Endometrial microvascular endothelial cells (primary cell): ENCODE data around the gene FNBP1. TPM values are rescaled to one million over a fixed set of nuclear protein-coding genes. Genes with fewer than 3 reads are reported as not detected.

Experiments
- in situ Hi-C: cut with HindIII; loops from 2 replicates; pipeline ENCODE4 v1.10.0; 2017; ENCODE audit warnings: low sequenced_read_pairs, low pct_unique_long_range_greater_than_20kb; ENCODE audit errors: inconsistent ontology term
- total RNA-seq: library from RNA; depleted of rRNA; stranded (reverse); fragments of >200 nt; gene quantifications from one replicate; pipeline ENCODE4 v1.2.3, GENCODE V29; 2015; ENCODE audit errors: inconsistent ontology term

FNBP1 gene
- total RNA-seq, 1 donor from 2014 or later: 6.9 TPM

DNA sequence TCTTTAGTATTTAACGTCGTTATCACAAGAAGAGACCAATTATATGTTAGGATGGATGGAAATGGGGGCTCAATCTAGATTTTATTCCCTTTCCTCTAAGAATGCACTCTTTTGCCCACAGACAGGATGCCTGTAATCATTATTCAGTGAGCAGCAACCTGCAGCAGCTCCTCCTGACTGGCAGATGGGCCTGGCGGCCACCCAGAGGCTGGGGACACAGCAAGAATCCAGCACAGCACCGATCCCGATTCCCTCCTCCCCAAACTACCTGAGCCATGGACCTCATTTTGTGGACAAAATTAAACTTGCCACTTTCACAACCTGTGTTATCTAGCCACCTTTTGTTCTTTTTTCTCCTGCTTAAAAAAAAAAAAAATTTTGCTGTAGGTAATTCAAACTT is 106.8 kb downstream of the FNBP1 start:
- in situ Hi-C loops: no loop called here

DNA sequence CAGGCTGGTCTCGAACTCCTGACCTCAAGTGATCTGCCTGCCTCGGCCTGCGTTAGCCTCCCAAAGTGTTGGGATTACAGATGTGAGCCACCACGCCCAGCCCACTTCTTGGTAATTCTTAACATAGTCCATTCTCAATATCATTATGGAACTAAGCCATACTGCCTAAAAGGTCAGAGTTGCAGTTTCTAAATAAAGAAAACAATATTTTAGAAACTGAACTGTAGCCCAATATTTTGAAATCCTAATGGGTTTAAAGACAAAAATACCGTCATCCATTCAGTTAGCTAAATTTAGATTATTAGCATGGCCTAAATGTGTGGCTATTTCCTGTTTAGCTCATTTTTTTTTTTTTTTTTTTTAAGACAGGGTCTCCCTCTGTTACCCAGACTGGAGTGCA is 108.2 kb downstream of the FNBP1 start:
- in situ Hi-C loops: no loop called here

DNA sequence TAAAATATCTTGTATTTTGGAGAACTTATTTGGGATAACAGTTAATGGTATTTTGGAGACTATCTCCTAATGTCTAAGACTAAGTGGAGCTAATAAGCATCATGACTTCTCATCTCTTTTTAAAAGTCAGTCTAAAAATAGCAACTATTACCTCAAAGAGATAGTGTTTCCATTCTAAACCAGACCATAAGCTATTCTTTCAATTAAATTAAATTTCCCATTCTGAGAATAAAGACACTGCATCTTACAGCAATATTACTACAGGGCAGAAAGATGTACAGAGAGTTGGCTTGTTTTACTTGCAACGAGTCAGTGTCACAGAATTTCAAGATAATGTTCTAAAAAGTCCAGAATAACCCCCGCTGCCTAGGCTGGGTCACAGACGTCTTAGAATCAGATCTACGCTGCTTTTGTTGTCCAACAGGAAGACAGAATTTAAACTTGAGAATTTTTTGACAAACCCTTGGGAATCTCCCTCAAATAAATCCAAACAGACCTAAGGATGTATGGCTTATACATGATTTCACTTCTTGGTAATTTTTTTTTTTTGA is 108.9 kb downstream of the FNBP1 start:
- in situ Hi-C loops: no loop called here

DNA sequence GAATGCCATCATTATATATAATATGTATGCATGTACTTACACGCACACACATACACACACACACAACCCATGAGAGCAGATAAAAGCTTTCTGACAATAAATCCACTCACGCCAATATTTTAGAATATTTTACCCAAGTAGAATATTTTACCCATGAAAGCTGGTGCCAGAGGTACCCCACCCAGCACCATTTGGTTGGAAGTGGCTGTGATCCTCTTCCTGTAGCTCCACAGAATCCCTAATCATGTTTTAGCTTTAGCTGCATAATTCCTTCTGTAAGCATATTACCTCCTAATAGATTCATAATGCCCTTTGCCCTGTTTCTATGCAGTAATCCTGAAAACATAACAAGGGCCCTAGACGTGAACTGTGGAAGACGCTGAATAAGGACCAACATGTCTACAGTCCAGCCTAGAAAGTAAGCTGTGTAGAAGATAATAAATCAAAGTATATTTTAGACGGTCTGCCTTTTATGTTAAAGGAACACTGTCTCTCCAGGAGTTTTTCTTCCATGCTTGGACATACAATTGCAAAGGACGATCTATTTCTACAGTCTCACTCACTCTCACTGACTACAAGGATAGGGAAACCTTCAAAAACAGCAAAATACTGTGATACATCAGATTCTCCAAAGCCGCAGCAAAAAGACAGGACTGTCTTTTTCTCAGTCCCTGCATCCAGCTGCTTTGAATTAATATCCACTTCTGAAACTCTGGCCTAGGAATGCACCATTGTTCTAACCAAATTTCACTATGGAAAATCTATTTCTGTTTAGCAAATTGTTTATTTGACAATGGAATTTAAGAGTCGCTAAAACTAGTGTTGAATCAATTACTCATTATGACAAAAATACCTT is 109.6 kb downstream of the FNBP1 start:
- in situ Hi-C loops: no loop called here

DNA sequence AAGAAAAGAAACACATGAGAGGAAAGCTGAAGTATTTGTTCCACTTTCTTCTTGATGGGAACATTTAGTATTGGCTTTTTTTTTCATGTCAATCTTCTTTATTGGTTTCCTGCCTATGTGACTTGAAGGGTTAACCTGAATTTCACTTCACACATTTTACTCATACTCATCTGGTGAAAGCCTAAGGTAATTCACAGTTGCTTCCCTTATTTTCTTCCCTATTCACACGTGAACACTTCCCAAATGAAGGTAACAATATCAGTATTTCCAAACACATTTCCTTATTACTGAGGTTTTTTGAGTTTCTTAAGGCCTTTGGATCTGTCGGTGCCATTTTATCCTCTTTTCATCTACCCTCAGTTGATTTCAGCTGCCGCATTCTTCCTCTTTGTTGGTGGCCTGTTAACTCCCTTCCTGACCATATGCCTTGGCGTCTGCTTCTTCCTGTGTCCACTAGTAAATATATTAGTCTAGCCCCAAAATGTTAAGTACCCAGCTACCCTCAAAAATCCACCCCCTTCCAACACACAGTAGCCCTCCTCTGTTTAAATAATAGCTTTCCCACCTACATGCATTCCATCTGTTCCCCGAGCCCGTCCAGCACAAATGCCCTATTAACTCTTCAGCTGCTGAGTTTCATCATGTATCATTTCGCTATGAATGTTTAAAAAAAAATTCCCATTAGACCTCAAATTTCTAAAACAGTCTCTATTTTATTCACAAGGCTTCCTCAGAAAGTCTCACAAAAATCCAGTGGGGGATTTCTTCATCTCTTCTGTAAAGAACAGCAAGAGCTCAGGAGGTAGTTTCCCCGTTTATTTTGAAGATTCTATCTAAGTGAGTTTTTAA is 110.5 kb downstream of the FNBP1 start:
- in situ Hi-C loops: no loop called here

DNA sequence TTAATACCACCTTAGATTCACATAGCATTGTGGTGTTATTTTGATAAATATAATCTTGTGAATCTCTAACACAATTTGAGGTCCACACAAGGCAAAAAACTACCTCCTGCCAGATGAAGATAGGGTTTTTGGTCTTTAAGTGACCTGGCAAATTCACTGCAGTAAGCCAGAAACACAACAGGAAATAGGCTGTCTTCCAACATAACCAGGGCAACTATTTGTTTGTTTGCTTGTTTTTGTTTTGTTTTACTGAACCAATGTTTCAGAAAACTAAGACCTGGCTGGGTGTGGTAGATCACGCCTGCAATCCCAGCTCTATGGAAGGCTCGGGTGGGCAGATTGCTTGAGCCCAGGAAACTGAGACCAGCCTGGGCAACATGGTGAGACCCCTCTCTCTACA is 112.2 kb downstream of the FNBP1 start:
- in situ Hi-C loops: no loop called here

DNA sequence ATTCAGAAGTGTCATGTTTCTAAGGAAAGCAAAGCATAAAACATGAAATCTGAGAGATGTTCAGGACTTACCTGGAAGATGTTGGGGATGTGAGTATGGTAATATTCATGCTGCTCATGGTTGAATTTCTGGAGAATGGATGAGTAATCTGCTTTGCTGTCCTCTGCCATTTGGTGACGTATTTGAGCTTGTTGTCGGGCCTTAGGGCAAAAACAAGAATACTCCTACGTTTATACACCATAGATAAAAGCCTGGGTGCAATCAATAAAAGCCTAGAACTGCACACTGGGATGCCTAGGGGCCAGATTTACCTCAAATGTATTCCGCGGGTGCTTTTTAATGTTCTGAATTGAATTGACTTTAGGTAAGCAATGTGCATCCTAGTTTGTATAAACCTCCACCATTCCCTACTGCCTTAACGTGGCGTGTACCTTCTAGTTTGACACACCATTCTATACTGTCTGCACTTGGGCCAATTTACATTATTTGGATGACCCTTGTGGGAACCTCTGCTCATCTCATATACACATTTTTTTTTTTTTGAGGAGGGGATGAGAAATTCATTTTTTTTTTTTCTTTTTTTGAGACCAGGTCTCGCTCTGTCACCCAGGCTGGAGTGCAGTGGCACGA is 113.4 kb downstream of the FNBP1 start:
- in situ Hi-C loops: no loop called here

DNA sequence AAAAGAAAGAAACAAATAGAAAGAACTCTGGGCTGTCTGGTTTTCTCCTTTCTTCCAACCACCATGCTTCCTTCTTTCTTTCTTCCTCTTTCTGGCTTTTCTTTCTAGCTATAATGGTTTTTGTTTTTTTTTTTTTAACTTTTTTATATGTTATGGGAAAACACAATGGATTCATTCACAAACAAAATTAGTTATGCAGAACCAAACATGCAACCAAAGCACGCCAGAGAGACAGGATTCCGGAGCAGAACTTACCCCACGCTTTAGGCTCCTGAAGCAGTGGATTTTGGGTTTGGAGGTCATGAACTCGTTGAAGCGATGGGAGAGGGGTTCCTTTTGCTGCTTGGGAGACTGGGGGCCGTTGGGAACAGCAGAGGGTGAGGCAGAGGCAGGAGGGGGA is 119.4 kb downstream of the FNBP1 start:
- in situ Hi-C loops: no loop called here

DNA sequence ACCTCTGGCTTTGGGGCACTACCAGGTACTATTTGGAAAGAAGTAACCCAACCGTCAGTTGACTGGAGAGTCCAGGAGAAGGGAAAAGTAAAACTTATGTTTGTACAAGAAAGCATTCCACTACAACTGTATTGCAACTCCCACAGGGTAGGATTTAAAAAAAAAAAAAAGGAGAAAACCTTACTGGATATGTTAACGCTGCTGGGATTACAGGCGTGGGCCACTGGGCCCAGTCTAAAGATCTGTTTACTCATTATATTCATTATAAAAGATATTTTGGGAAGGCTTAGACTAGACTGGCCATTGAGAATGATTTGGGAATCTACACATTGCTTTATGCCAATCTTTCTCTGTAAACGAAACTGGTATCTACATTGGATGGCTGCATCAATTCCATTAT is 121.1 kb downstream of the FNBP1 start:
- in situ Hi-C loops: no loop called here

DNA sequence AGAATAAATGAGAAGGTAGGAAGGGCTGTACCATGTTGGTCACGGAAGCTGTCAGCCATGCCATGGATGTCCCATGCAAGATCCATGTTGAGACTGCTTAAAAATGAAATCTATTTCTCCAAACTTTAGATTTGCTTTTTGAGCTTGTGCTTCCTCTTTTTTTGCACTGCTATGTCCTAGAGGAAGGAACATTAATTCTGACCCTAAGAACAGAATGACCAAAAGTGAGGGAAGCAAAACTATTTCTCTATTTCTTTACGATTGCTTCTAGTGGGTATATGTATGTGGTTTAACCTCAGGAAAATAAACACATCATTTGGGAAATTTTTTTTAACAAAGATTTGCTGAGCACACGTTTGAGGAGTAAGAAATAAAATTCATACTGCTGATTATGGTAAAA is 123.1 kb downstream of the FNBP1 start:
- in situ Hi-C loops: no loop called here

DNA sequence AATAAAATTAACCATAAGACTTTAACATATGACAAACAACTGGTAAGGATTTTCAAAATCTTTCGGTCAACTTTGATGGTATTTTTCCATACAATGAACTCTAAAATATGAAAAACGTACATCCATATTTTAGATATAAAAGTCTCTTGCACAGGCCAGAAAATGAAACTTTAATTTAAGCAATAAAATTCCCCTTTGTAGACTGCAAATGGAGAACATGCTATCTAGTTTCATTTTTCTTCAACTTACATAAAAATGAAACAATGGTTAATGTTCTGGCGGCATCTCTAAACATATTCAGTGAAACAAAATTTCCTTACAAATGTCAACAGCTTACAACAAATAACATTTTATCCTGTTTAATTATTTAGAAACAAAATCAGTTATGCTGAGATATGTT is 123.7 kb downstream of the FNBP1 start:
- in situ Hi-C loops: no loop called here

DNA sequence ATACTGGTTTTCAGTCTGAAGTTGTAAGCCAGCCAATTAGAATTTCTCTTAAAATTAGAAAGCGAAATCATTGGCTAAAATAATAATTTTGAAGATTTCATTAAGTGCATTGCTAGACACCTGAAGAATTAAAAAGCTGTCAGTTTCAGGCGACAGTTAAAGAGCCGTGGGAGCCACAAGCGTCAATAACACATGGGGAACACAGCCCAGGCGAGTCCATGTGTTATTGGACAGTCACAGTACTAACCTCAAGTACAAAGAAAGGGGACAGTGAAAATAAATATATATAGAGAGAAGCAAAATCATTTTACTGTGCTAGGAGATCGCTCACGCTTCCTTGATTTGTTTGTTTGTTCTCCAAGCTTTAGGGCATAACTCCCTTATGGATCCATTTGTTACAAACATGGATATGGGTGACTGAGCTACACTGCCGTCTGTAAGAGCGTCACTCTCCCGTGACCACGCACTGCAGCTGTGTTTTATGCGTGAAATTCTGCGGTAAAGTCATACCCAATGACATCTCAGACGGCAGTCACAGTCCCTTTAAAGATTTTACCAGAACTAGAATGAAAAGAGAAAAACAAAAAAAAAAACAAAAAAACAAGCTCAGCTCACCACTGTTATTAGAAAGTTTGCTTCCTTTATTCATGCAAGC is 124.6 kb downstream of the FNBP1 start:
- in situ Hi-C loops: no loop called here

DNA sequence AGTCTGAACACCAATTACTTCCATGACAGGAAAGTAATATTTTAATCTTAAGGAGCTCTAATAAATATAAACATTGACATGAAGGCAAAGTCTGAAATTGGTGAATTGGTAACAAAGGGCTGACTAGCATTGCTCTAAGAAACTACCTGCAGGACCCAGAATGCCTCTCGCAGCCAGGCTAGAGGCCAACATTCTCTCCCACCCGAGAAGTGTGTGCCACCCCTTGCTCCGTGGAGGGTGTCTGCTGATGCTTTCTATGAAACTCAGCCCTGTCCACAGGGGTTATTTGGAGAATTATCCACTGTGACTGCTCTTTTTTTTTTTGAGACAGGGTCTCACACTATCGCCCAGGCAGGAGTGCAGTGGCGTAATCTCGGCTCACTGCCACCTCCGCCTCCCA is 126.3 kb downstream of the FNBP1 start:
- in situ Hi-C loops: no loop called here

DNA sequence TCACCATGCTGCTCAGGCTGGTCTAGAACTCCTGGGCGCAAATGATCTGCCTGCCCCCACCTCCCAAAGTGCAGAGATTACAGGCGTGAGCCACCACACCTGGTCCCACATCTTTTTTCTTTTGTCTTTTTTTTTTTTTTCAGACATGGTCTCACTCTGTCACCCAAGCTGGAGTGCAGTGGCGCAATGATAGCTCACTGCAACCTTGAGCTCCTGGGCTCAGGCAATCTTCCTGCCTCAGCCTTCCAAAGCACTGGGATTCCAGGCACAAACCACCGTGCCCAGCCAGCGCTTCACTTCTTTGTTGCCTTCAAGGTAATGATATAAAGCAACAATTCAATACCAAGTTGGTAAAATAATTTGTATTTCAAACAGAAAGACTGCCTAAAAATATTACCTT is 128.9 kb downstream of the FNBP1 start:
- in situ Hi-C loops: no loop called here

DNA sequence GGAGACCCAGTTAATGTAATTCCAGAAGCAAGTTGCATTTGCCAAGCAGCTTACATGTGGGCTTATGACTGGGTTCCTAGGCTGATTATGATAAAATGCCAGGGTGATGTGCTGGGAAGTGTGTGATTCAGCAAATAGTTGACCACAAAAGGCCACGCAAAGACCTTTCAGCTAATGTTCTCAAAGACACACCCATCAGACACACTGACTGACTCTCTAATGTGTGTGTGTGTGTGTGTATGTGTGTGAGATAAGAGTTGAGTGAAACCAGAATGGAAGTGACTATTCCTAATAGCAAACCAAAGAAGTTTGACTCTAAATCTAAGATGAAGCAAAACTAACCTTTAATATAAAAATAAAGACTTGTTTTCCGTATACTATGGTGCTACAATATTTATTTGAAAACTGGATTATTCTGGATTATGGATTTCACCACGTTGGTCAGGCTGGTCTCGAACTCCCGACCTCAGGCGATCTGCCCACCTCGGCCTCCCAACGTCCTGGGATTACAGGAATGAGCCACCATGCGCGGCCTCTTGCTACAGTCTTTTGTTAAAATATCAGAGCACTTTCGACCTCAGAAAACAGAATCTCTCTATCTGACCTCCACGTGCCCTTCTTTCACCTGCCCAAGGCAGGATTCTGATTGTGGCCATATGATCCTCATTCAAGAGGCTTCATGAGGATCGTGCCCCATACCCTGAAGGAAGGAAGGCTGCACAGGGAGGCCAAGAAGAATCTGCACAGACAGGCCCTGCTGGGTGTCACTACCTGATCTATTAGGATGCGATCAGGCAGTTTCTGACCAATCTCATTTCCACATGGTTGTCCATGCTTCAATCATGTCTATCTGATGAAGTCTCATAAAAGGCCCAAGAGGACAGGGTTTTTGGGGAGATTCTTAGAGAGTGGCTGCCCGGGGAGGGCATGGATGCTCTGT is 132.1 kb downstream of the FNBP1 start:
- in situ Hi-C loops: no loop called here

DNA sequence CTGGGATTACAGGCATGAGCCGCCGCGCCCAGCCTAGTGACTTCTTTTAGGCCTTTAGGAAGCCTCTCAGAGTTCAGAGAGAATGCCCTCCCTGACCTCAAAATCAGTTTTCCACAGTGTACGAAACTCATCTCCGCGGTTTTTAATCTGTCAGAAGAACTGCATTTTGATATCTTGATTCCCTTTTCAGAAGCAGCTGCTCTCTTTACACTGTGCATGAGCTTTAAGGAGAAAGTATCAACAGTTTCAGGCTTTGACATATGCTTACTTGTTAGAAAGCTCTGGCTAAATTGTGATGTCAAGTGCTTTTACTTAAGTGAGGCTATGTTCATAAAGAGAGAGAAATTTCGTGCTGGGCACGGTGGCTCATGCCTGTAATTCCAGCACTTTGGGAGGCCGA is 133.1 kb downstream of the FNBP1 start:
- in situ Hi-C loops: no loop called here

DNA sequence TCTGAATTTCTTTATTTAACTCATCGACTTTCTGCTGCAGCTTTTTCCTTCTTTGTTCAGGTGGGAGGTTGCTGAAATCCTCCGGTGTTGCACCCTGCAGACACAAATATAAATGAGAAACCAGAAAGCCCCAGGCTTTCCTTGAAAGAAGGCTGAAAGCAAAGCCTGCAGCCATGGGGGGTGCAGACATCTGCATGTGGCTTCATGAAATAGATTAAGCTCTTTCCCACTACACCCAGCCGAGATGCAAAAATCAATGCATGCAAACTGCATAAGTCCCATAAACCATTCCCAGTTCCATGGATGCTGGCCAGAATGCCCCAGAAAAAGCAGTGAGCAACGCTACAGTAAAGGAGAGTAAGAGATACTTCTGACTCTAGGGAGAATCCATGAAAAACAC is 134.1 kb downstream of the FNBP1 start:
- in situ Hi-C loops: no loop called here

DNA sequence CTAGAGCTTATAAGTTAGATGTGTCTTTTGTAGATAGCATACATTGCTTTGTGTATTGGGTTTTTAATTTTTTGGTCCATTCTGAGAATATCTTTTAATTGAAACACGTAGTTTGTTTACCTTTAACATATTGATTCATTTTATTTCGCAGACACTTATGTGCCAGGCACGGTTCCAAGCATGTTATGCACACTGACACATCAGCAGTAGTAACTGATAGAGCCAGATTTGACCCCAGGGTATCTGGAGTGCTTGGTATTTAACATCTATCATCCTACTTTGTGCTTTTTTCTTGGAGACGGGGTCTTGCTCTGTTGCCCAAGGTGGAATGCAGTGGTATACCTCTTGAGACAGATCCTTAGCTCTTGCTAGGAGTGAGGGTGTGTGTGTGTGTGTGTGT is 135.8 kb downstream of the FNBP1 start:
- in situ Hi-C loops: no loop called here
